ENCODE results near the gene ZFYVE28.

DNA sequence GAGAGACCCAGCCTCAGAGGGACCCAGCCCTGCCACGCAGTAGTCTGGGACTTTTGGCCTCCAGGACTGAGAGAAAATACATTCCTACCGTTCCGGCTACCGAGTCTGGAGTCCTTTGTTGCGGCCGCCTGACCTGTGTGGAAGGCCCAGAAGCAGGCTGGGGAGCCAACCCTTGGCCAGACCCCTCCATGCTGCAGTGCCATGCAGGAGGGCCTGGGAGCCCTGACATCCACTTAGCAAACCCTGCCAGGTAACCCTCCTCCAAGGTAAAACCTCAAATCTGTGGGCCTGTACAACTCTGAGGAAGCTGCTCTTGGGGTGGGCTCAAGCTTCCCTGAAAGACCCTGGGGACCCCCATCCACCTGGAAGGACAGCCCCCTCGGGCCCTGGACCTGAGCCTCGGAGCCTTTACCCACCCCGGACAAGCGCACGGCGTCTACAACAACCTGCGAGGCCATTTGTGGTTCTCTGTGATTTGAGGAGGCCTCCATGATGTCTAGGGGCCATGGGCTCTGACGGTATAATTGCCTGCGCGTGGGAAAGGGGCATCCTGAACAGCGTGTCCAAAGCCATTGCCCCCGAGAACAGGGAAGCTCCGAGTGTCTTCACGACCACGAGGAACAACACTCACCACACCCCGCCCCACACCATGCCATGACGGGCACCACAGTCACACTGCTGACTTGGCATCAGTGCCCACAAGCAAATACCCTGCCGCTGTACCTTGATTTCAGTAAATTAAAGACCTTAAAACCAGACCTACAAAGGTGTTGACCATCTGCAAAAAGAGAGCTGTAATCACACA, 58.7 kb downstream of the ZFYVE28 start:
- no peak for TF ChIP-seq ZNF274 (IDR thresholded peaks at IDR 0.05; ENCODE audit: low read depth, low read length)
- no peak for TF ChIP-seq SUZ12 (IDR thresholded peaks at IDR 0.05; ENCODE audit: extremely low read depth, insufficient read depth, insufficient read length)
